ENCODE measurements around the gene NQO2.
"Not testable (repeated sequence)": the region's sequence is repeated elsewhere in the genome, so short reads cannot be mapped to it uniquely, and the experiment has no call there.

Gene NQO2

DNA sequence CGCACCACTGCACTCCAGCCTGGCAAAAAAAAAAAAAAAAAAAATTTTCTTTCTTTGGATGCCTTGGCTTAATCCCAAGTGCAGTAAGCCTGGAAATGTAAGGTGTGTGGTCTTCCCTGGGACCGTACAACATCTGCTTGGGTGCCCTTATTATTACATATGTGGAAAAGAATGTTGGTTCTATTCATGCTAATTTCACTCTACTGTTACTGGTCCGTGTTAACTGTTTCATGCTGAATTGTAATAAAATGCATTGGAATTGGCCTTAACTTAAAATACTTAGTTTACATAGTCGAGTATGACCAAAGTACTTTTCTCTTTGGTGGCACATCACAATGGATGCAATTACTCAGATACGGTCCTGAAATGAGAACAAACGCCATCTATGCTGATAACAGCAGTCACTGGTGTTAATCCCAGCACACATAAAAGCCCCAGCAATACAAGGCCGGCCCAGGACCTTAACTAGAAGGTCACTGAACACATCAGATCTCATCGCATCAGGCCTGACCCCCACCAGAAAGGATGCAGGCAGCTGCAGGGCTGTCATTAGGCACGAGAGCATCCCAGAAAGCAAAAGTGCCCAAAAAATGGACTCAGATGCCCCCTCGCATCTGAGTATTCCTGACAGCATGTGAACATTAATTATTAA, 29.5 kb upstream of the NQO2 start:
- DNase-seq (ENCODE audit: low read depth in 2 of 2, low spot score in 1 of 2) = no peak

- no peak for DNase-seq (ENCODE audit: low read depth in 2 of 2, low spot score in 1 of 2)
These were observed 28.8 kb upstream of the NQO2 start for GRCh38 chr6:2970753-2971419.

GRCh38 chr6:2971420-2972218, 28.1 kb upstream of the NQO2 start, which contains the start of gene SERPINB6:
Gene SERPINB6 (minus strand): TSS chr6:2971567. CDS start chr6:2959332, 12,235 bp downstream.
- DNase-seq (ENCODE audit: low read depth in 2 of 2, low spot score in 1 of 2) = no peak

GRCh38 chr6:2972219-2972487, 27.5 kb upstream of the NQO2 start:
- not testable (repeated sequence) for DNase-seq (ENCODE audit: low read depth in 2 of 2, low spot score in 1 of 2)

- not testable (repeated sequence) for DNase-seq (ENCODE audit: low read depth in 2 of 2, low spot score in 1 of 2)
These were observed 27.0 kb upstream of the NQO2 start for GRCh38 chr6:2972685-2973084.

DNA sequence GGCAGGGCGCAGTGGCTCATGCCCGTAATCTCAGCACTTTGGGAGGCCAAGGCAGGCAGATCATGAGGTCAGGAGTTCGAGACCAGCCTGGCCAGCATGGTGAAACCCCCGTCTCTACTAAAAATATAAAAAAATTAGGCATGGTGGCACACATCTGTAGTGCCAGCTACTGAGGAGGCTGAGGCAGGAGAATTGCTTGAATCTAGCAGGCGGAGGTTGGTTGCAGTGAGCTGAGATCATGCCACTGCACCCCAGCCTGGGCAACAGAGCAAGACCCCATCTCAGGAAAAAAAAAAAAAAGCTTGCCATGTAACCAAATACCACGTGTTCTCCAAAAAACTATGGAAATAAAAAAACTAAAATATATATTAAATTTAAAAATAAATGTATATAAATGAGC, 26.5 kb upstream of the NQO2 start:
- not testable (repeated sequence) for DNase-seq (ENCODE audit: low read depth in 2 of 2, low spot score in 1 of 2)

DNA sequence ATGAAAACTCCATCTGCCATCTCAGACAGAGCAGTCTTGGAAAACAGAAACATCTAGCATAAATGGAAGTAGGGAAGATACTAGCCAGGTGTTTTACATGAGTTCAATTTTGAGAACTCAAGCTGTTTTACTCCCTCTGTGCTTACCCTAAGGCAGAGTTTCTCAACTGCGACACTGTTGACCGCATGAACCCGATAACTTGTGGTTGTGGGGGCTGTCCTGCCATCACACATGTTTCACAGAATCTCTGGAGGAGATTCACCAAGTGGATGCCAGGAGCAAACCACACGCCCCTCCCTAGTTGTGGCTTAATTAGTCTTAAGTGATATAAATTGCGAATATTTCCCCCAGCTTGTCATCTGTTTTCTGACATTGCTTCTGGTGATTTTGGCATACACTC, 26.0 kb upstream of the NQO2 start:
- DNase-seq (ENCODE audit: low read depth in 2 of 2, low spot score in 1 of 2) = no peak

DNA sequence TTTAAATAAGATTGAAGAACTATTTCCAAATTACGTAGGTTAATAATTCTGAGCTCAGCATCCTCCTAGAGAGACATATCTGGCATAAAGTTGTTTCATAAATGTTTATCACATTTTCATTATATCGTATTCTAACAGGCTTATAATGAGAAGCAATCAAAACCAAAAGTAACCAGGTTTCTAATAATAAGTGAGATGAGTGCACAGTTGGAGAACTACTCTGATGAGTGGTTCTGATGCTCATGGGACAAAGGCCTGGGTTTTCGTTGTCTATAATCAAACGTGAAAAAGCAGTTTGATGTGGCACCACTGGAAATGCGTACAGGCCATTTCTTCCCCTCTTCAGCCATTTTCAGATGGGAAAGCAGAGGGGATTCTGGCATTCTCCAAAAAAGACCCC, 23.6 kb upstream of the NQO2 start:
- DNase-seq (ENCODE audit: low read depth in 2 of 2, low spot score in 1 of 2) = no peak

DNA sequence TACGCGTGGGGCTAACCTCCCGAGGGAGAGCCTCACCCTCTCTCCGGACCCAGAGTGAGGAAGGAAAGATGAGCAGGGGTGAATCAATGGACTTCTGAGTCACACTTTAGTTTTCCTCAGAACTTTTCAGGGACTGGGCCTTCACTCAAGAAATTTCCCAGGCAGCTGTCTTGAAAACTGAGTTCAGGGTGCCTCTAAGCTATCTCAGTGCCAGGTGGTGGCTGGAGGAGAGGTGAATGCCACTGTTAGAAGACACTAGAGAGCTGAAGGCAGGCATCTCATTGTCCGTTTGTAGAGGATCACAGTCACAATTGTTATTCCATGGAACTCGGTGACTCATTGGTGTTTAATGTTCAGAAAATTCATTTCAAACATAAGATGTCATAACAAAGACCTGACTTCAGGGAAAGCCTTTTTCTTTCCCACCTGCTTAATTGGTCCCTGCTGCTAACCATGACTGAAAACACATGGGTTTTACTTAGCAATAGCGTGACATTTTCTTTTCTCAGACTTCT, 23.1 kb upstream of the NQO2 start:
- DNase-seq (ENCODE audit: low read depth in 2 of 2, low spot score in 1 of 2) = no peak

DNA sequence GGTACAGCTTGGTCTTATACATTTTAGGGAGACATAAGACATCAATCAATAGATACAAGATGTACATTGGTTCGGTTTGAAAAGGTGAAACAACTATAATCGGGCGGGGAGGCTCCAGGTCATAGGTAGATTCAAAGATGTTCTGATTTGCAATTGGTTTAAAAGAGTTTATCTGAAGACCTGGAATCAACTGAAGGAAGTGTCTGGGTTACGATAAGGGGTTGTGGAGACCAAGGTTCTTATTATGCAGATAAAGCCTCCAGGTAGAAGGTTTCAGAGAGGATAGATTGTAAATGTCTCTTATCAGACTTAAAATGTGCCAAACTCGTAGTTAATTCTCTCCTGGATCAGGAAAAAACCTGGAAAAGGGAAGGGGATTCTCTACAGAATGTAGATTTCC, 22.4 kb upstream of the NQO2 start:
- DNase-seq (ENCODE audit: low read depth in 2 of 2, low spot score in 1 of 2) = no peak

DNA sequence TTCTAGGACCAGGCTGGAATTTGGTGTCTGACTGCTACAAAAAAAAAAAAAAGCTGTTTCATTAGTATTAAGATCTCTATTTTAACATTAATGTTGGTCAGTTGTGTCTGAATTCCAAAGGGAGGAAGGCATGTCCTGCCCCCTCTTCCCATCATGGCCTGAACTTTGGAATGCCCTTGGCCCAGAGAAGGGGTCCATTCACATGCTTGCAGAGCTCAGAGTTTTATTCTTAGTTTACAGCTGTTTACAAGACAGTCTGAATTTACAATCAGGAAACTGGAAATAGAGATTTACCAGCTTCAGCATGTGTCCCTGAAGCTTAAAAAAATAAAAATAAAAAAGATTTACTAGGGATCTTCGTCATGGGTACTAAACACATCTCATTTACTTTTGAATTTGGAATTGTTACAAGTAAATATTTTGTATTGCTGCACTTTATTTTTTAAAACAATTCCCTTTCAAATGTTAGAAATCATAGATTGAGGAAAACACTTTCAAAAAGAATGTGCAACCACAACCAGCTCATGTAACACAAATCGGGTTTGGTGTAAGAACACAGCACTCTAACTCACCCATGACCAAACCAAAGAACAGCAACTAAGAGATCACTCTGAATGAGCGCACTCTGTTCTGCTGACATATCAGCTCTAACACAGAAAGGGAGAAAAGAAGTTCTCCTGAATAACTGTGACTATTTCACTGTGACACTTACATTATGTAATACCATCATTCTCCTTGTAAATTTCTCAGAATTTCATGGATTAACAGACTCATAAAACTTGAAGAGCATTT, 21.7 kb upstream of the NQO2 start:
- DNase-seq (ENCODE audit: low read depth in 2 of 2, low spot score in 1 of 2) = no peak

- no peak for DNase-seq (ENCODE audit: low read depth in 2 of 2, low spot score in 1 of 2)
These were observed 20.8 kb upstream of the NQO2 start for GRCh38 chr6:2978923-2979322.

GRCh38 chr6:2979819-2980464, 19.8 kb upstream of the NQO2 start:
- no peak for DNase-seq (ENCODE audit: low read depth in 2 of 2, low spot score in 1 of 2)

GRCh38 chr6:2980465-2980855, 19.2 kb upstream of the NQO2 start:
- no peak for DNase-seq (ENCODE audit: low read depth in 2 of 2, low spot score in 1 of 2)

- no peak for DNase-seq (ENCODE audit: low read depth in 2 of 2, low spot score in 1 of 2)
These were observed 17.1 kb upstream of the NQO2 start for GRCh38 chr6:2982426-2983117.

DNA sequence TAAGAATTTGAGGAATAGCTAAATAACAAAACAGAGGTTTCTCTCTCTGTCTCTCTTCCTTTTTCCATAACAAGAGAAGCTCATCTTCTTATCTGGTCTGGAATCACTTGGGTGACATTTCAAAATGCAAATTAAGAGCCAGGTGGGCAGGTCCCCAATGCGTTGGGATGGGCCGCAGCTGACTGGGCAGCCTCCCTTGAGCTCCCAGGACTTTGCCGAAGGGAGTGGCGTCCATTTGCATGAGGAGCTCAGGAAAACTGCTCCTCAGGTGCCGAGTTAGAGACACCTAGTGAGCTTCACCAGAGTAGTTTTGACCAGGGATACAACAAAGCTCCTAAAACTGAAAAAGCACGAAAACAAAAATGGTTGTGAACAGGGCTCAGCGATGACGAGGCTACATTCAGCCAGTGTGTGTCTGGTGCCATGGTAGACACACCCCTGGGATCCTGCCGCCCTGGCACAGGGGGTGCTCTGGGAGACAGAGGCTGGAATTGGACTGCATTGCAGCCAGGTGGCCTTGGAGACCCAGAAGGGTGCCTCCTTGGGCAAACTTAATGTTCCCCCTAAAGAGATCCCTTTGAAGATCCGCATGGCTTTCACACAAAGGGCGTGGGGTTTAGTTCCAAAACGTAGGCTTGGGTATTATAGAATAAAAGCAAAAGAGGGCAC, 14.8 kb upstream of the NQO2 start:
- DNase-seq (ENCODE audit: low read depth in 2 of 2, low spot score in 1 of 2) = no peak

GRCh38 chr6:2986722-2987221, 12.9 kb upstream of the NQO2 start:
- no peak for DNase-seq (ENCODE audit: low read depth in 2 of 2, low spot score in 1 of 2)

GRCh38 chr6:2988094-2988425, 11.6 kb upstream of the NQO2 start:
- no peak for DNase-seq (ENCODE audit: low read depth in 2 of 2, low spot score in 1 of 2)

DNA sequence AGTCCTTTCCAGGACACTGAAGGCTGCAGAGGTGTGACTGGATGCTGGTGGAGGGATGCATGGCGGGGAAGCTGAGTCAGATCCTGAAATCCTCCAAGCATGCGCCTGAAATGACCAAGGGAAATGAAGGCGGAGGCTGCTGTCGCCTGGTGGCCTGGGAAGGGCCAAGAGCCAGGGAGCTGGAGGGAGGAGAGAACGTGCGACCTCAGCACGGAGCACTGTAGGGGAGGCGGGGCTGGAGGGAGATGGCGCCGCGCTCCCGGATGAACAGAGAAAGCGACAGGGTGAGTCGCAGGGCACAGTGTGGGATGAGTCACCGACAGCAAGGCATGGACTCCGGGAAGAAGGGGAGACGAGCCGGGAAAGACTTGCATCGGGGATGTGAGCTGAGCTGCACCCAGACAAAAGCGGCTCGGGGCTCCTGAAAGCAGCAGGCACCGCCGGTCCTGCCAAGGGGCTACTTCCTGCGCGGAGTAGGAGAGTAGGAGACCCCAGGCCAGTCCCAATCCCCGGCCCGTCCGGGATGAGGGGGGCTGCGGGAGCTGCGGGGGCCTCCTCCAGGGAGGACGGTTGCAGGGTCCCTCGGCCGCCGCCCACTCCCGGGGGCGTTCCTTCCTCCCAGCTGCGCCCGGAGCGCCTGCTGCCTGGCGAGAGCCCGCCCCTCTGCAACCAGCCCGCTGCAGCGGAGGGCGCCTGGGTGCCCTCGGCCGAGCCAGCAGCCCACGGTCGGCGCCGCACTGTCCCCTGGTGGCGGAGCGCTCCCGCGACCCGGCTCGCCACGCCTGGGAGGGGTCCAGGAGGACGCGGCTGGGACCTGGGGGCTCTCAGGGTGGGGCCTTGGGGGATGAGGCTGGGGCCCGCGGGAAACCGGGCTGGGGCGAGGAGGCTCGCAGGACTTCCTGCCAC, 11.0 kb upstream of the NQO2 start:
- peak; percentile 20 to 53 for DNase-seq (ENCODE audit: low read depth in 2 of 2, low spot score in 1 of 2)

All from stimulated activated CD8-positive, alpha-beta memory T cell treated with anti-CD3 and anti-CD28 coated beads, Interleukin-4, amount 100 ng/mL, for 4 hours (primary cell).